ENCODE data around the gene PMF1. TPM values are rescaled to one million over a fixed set of nuclear protein-coding genes. Genes with fewer than 3 reads are reported as not detected.
A peak's percentile ranks its signal among the peaks of the same experiment; 100 is the strongest.

Gene PMF1
- polyA plus RNA-seq, 2 of the 4 experiments (the other 2 are of a cell fraction), result 59.8 to 63.9 TPM

GRCh38 chr1:156238248-156238647 lies 25.4 kb downstream of the PMF1 start:
- TF ChIP-seq MAZ (IDR thresholded peaks at IDR 0.05; ENCODE audit: borderline replicate concordance, low read depth, low read length) (no peak), PBX3 (IDR thresholded peaks at IDR 0.05) (no peak), EHMT2 (IDR thresholded peaks at IDR 0.05; ENCODE audit: low read depth) (no peak), ZSCAN20 (CRISPR knock-in tag; IDR thresholded peaks at IDR 0.05) (no peak), HEYL (CRISPR knock-in tag; IDR thresholded peaks at IDR 0.05) (no peak), NR3C1 (IDR thresholded peaks at IDR 0.05) (no peak), SMC3 (IDR thresholded peaks at IDR 0.05) (no peak), POLR2AphosphoS2 (conservative IDR thresholded peaks at IDR 0.05; ENCODE audit: low read length) (no peak), ESRRA (IDR thresholded peaks at IDR 0.05; ENCODE audit: borderline replicate concordance, low read length) (no peak), PHF8 (IDR thresholded peaks at IDR 0.05; ENCODE audit: borderline replicate concordance, low read depth) (no peak), CHD4 (IDR thresholded peaks at IDR 0.05; ENCODE audit: borderline replicate concordance) (no peak), ELK1 (IDR thresholded peaks at IDR 0.05; ENCODE audit: low read depth, low read length) (no peak), RFX5 (IDR thresholded peaks at IDR 0.05) (no peak), FOXS1 (CRISPR knock-in tag; IDR thresholded peaks at IDR 0.05) (no peak), RCOR1 (IDR thresholded peaks at IDR 0.05; ENCODE audit: low read depth, low read length) (no peak), MAFK (IDR thresholded peaks at IDR 0.05; ENCODE audit: partially characterized antibody) (no peak)
- ATAC-seq (no peak), DNase-seq (ENCODE audit: low read depth in 1 of 2, low spot score in 1 of 2) (no peak), FAIRE-seq (no peak)
- Histone ChIP-seq H3K9me3 (no peaks in the 10 kb centered on the region), H3K4me1 (peaks cover 9% of the 10 kb centered on the region), H3K27ac (no peak overlapping the region), H3K4me2 (no peak overlapping the region), H3K4me3 (no peak overlapping the region)
- ChIA-PET CTCF (interaction anchor here (0.8 to 25.3 kb wide), 11 partner anchors 8 to 249 kb away, joined by 3 to 639 read pairs (median 3); partner anchors contain the start of genes PMF1 and SEMA4A), POLR2A (no interaction called here)
- 96% methylated on average over 5 of the region's 5 CpGs for WGBS (ENCODE audit: missing lambda C conversion rate)

GRCh38 chr1:156241311-156241811 lies 28.6 kb downstream of the PMF1 start:
- FAIRE-seq (no peak), ATAC-seq (peak; percentile 4 to 23; a peak in 4 of 6 replicates), DNase-seq (ENCODE audit: low read depth in 1 of 2, low spot score in 1 of 2) (no peak)
- no peak overlapping the region for H3K4me2 ChIP-seq
- 0 out of 6 replicates have a peak overlapping the region, but pooled peaks of 1 of the 2 experiments have one; percentile 24 for H3K27ac ChIP-seq
- no peaks in the 10 kb centered on the region for H3K9me3 ChIP-seq
- WGBS (ENCODE audit: missing lambda C conversion rate), result 57% methylated on average over 8 of the region's 15 CpGs
- no peak overlapping the region for H3K4me3 ChIP-seq
- no peaks in the 10 kb centered on the region for H3K4me1 ChIP-seq
- TF ChIP-seq FOSL2 (IDR thresholded peaks at IDR 0.05), result no peak
- TF ChIP-seq FOSL2 (CRISPR knock-in tag; IDR thresholded peaks at IDR 0.05), result no peak
- TF ChIP-seq FOXS1 (CRISPR knock-in tag; IDR thresholded peaks at IDR 0.05), result no peak
- no peak for TF ChIP-seq ZC3H11A (IDR thresholded peaks at IDR 0.05)
- no peak for TF ChIP-seq RAD21 (conservative IDR thresholded peaks at IDR 0.05 in 1 of 2, IDR thresholded peaks at IDR 0.05 in 1 of 2)
- no peak for TF ChIP-seq CBX2 (IDR thresholded peaks at IDR 0.05; ENCODE audit: borderline replicate concordance, low read depth)
- TF ChIP-seq HOXB13 (CRISPR knock-in tag; IDR thresholded peaks at IDR 0.05; ENCODE audit: low read depth), result no peak
- no peak for TF ChIP-seq NR3C1 (IDR thresholded peaks at IDR 0.05)
- TF ChIP-seq RCOR1 (IDR thresholded peaks at IDR 0.05; ENCODE audit: low read depth, low read length), result no peak
- TF ChIP-seq MYC (IDR thresholded peaks at IDR 0.05; ENCODE audit: borderline replicate concordance, low read length), result no peak
- TF ChIP-seq ZSCAN20 (CRISPR knock-in tag; IDR thresholded peaks at IDR 0.05), result no peak
- no peak for TF ChIP-seq KDM5A (IDR thresholded peaks at IDR 0.05)
- TF ChIP-seq EHF (CRISPR knock-in tag; IDR thresholded peaks at IDR 0.05), result no peak
- TF ChIP-seq CBX8 (IDR thresholded peaks at IDR 0.05), result no peak
- TF ChIP-seq EP300 (IDR thresholded peaks at IDR 0.05), result no peak
- TF ChIP-seq PHF8 (IDR thresholded peaks at IDR 0.05; ENCODE audit: borderline replicate concordance, low read depth), result no peak
- TF ChIP-seq RFX5 (IDR thresholded peaks at IDR 0.05), result no peak
- no peak for TF ChIP-seq ESRRA (IDR thresholded peaks at IDR 0.05; ENCODE audit: borderline replicate concordance, low read length)
- CTCF ChIA-PET, result interaction anchor here (0.6 to 25.3 kb wide), 6 partner anchors 11 to 1735 kb away, joined by 4 to 639 read pairs (median 6); partner anchors contain the start of gene SEMA4A
- POLR2A ChIA-PET, result interaction anchor here (1.2 kb wide), 1 partner anchor 9 kb away, joined by 4 read pairs; no protein-coding TSS in a partner anchor

Measured in A549 (cell line).